Liver (tissue), 3 donors: ENCODE data around the gene RBMX.

Source experiments
- CTCF ChIP-seq: fragments of 150-350 bp; IDR thresholded peaks from 2 replicates; pipeline ENCODE4 v1.5.1; 2017; ENCODE audit warnings: improper control_type of control experiment, low read depth, low read length; ENCODE audit not compliant: missing input control
- EGR1 ChIP-seq, 2 donors: IDR thresholded peaks; 2 replicates each; pipeline ENCODE4 v1.6.1; 2016 to 2018; ENCODE audit warnings: antibody characterized with exemption in 2 of 2, low read depth in 2 of 2
- FOXA1 ChIP-seq: IDR thresholded peaks from 2 replicates; pipeline ENCODE4 v1.6.1; 2016; ENCODE audit warnings: antibody characterized with exemption
- MAX ChIP-seq: IDR thresholded peaks from 2 replicates; pipeline ENCODE4 v1.6.1; 2016; ENCODE audit warnings: antibody characterized with exemption
- RAD21 ChIP-seq, 2 donors: IDR thresholded peaks; 2 replicates each; pipeline ENCODE4 v1.6.1; 2016; ENCODE audit warnings: antibody characterized with exemption in 2 of 2, mild to moderate bottlenecking in 2 of 2
- REST ChIP-seq: IDR thresholded peaks from 2 replicates; pipeline ENCODE4 v1.6.1; 2016; ENCODE audit warnings: antibody characterized with exemption, mild to moderate bottlenecking
- RXRA ChIP-seq, 2 donors: IDR thresholded peaks; 2 replicates each; pipeline ENCODE4 v1.6.1; 2017 to 2018; ENCODE audit warnings: antibody characterized with exemption in 2 of 2, mild to moderate bottlenecking in 1 of 2
- SP1 ChIP-seq: IDR thresholded peaks from 2 replicates; pipeline ENCODE4 v1.6.1; 2018; ENCODE audit warnings: antibody characterized with exemption, mild to moderate bottlenecking
- TAF1 ChIP-seq: conservative IDR thresholded peaks from 2 replicates; pipeline ENCODE4 v1.6.1; 2016; ENCODE audit warnings: antibody characterized with exemption, mild to moderate bottlenecking
- donor health status: healthy.
- donor health status: healthy.

GRCh38 chrX:136868283-136869055 lies 12.1 kb downstream of the RBMX start:
- no peak for TF ChIP-seq EGR1 (IDR thresholded peaks at IDR 0.05; ENCODE audit: low read depth in 2 of 2)
- TF ChIP-seq MAX = no peak
- TF ChIP-seq CTCF = no peak
- TF ChIP-seq TAF1 = no peak
- no peak for TF ChIP-seq SP1
- no peak for TF ChIP-seq RXRA (IDR thresholded peaks at IDR 0.05)
- no peak for TF ChIP-seq FOXA1
- TF ChIP-seq RAD21 (IDR thresholded peaks at IDR 0.05) = no peak
- TF ChIP-seq REST = no peak
